K562 (cell line): Measurements from ENCODE around the gene OLIG2.

ENCODE experiments used
- ARNT ChIP-seq, 2 experiments: fragments of 450-650 bp; IDR thresholded peaks; 2 replicates each; pipeline ENCODE4 v1.6.1; 2016; ENCODE audit warnings: mild to moderate bottlenecking in 1 of 2
- ATF1 ChIP-seq, 2 experiments: fragments of 450-650 bp in 1 of 2; IDR thresholded peaks; 2 replicates each; pipeline ENCODE4 v1.6.1; 2016; ENCODE audit warnings: missing compliant biosample characterization in 1 of 2, missing genetic modification characterization in 1 of 2
- CTCF ChIP-seq, 3 experiments: IDR thresholded peaks in 2 of 3; conservative IDR thresholded peaks in 1 of 3; 2 replicates each; pipeline ENCODE4 v1.5.1; 2011 to 2012; ENCODE audit warnings: low read length in 3 of 3, mild to moderate bottlenecking in 3 of 3, control low read depth in 2 of 3, improper control_type of control experiment in 1 of 3, inconsistent platforms in 1 of 3, low read depth in 1 of 3, mixed read lengths in 1 of 3, moderate library complexity in 1 of 3; ENCODE audit not compliant: insufficient read depth in 2 of 3
- GATA2 ChIP-seq: sonication (generic); formaldehyde crosslinking; IDR thresholded peaks from 2 replicates; pipeline ENCODE4 v1.4.0; 2020; ENCODE audit warnings: mild to moderate bottlenecking, missing genetic modification reagents
- HDAC6 ChIP-seq: IDR thresholded peaks from 2 replicates; pipeline ENCODE4 v1.6.1; 2012; ENCODE audit warnings: low read depth, mild to moderate bottlenecking, control low read depth, inconsistent platforms, low read length, moderate library complexity
- JUND ChIP-seq, 2 experiments: IDR thresholded peaks; 2 replicates in 1 of 2; 3 replicates in 1 of 2; pipeline ENCODE4 v1.6.1; 2011; ENCODE audit warnings: borderline replicate concordance in 2 of 2, low read depth in 2 of 2, low read length in 2 of 2, improper control_type of control experiment in 1 of 2, missing biosample characterization in 1 of 2, missing genetic modification characterization in 1 of 2, missing genetic modification reagents in 1 of 2
- KLF6 ChIP-seq: fragments of 250-450 bp; sonication (Bioruptor Pico); IDR thresholded peaks from 2 replicates; pipeline ENCODE4 v1.4.0; 2020; ENCODE audit warnings: mild to moderate bottlenecking, moderate library complexity, borderline replicate concordance
- ZSCAN29 ChIP-seq: fragments of 450-650 bp; IDR thresholded peaks from 2 replicates; pipeline ENCODE4 v1.6.1; 2017

- no peak for TF ChIP-seq JUND (IDR thresholded peaks at IDR 0.05; ENCODE audit: borderline replicate concordance, low read depth, low read length)
- TF ChIP-seq JUND (tag; IDR thresholded peaks at IDR 0.05; ENCODE audit: borderline replicate concordance, low read depth, low read length), result no peak
- no peak for TF ChIP-seq HDAC6
- no peak for TF ChIP-seq GATA2 (CRISPR knock-in tag)
- TF ChIP-seq ATF1 (CRISPR knock-in tag; IDR thresholded peaks at IDR 0.05), result no peak
- TF ChIP-seq ATF1 (tag; IDR thresholded peaks at IDR 0.05), result no peak
- TF ChIP-seq CTCF (IDR thresholded peaks at IDR 0.05 in 2 of 3, conservative IDR thresholded peaks at IDR 0.05 in 1 of 3; ENCODE audit: insufficient read depth in 2 of 3, low read depth in 1 of 3, low read length in 3 of 3), result no peak
- no peak for TF ChIP-seq KLF6 (CRISPR knock-in tag)
- TF ChIP-seq ZSCAN29, result no peak
- no peak for TF ChIP-seq ARNT (IDR thresholded peaks at IDR 0.05)
Measured at GRCh38 chr21:33067457-33067856, 41.7 kb downstream of the OLIG2 start.
